Gastroesophageal sphincter (tissue), 3 donors: ENCODE data around the gene PSME4.

Experiments used
- EP300 ChIP-seq: sonication (generic); formaldehyde crosslinking; IDR thresholded peaks from one replicate; pipeline ENCODE4 v1.6.1; 2017; ENCODE audit warnings: antibody characterized with exemption, mild to moderate bottlenecking
- POLR2A ChIP-seq, 2 donors: fragments of 450-650 bp; IDR thresholded peaks; one replicate each; pipeline ENCODE4 v1.6.1; 2017; ENCODE audit warnings: antibody characterized with exemption in 2 of 2, mild to moderate bottlenecking in 2 of 2, moderate library complexity in 1 of 2
- TF ChIP-seq, protein P1 (sequence below), 4 experiments: fragments of 200-600 bp in 2 of 4; fragments of 450-650 bp in 2 of 4; sonication (generic) in 1 of 4; IDR thresholded peaks; one replicate each; pipeline ENCODE4 v1.5.1; 2017 to 2019; ENCODE audit warnings: antibody characterized with exemption in 4 of 4, mild to moderate bottlenecking in 2 of 4, moderate library complexity in 2 of 4

DNA sequence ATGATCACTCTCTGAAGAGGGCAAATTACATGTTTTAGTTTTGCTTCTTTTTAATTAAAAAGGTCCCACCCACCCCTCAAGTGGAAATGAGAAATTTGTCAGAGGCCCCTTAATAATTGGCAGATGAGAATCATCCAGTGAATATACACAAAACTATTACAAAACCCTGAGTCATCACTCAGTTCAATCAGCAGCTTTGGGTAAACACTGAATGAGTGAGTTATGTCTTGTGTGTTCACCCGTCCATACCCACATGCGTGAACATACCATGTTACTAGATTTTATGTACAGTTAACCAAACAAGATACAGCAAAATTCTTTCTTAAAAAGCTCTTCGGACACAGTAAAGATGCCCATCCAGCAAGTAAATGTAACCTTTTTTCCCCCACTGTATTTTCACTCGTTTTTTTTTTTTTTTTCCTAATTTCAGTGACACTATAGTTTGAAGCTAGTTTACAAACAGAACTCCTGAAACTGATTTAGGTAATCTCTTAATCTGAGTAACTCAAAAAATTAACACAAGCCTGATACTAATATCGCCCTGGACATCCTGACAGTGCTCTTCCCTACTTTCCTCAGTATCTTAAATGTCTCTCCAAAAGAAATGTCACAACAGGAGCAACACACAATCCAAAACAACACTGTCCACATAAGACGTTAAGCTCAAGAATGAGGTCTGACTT lies 1.4 kb downstream of the PSME4 start:
- no peak for TF ChIP-seq EP300
- TF ChIP-seq POLR2A (IDR thresholded peaks at IDR 0.05) = no peak
- TF ChIP-seq, protein P1, sequence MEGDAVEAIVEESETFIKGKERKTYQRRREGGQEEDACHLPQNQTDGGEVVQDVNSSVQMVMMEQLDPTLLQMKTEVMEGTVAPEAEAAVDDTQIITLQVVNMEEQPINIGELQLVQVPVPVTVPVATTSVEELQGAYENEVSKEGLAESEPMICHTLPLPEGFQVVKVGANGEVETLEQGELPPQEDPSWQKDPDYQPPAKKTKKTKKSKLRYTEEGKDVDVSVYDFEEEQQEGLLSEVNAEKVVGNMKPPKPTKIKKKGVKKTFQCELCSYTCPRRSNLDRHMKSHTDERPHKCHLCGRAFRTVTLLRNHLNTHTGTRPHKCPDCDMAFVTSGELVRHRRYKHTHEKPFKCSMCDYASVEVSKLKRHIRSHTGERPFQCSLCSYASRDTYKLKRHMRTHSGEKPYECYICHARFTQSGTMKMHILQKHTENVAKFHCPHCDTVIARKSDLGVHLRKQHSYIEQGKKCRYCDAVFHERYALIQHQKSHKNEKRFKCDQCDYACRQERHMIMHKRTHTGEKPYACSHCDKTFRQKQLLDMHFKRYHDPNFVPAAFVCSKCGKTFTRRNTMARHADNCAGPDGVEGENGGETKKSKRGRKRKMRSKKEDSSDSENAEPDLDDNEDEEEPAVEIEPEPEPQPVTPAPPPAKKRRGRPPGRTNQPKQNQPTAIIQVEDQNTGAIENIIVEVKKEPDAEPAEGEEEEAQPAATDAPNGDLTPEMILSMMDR (IDR thresholded peaks at IDR 0.05) = no peak
